Epidermal melanocyte (primary cell): Measurements from ENCODE around the gene CADM2.

ENCODE experiments used
- DNase-seq: peaks from one replicate; pipeline ENCODE4 v3.0.0; 2011; ENCODE audit warnings: low spot score; ENCODE audit not compliant: insufficient read length

The CADM2 gene

DNA sequence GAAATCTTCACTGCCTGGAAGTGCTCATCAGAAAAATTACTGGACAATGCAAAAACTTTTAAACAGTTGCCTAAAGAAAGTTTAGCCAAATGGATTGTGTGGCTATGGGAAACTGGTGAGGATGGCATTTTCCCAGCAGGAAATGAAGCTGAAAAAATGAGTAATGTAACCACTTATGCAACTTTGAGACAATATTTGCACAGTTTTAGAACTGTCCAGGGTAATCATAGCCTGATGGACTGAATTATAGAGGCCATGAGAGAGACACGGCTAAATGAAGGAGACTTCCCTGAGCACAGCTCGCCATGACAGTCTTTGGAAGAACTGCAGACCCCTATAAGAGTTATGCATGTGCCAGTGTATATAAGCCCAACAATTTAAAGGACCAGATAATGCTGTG, 1150.6 kb downstream of the CADM2 start:
- DNase-seq: no peak
